Colonic mucosa (tissue), 4 donors: ENCODE measurements around the gene CERK. TPM values are rescaled to one million over a fixed set of nuclear protein-coding genes. Genes with fewer than 3 reads are reported as not detected.
A peak's percentile ranks its signal among the peaks of the same experiment; 100 is the strongest.

ENCODE experiments used
- DNase-seq: peaks from one replicate; pipeline ENCODE4 v3.0.0-alpha.2; 2020
- H3K27ac ChIP-seq: fragments of 200-600 bp; one replicate; pipeline ENCODE4 v1.8.0; 2021
- H3K27me3 ChIP-seq: fragments of 200-600 bp; one replicate; pipeline ENCODE4 v1.8.0; 2021
- H3K36me3 ChIP-seq: fragments of 200-600 bp; one replicate; pipeline ENCODE4 v1.8.0; 2021
- H3K4me1 ChIP-seq: fragments of 200-600 bp; one replicate; pipeline ENCODE4 v1.8.0; 2021; ENCODE audit warnings: mild to moderate bottlenecking
- H3K4me3 ChIP-seq: fragments of 200-600 bp; one replicate; pipeline ENCODE4 v1.8.0; 2021
- H3K9ac ChIP-seq, 2 donors: one replicate each; pipeline ENCODE4 v1.7.0; 2013; ENCODE audit warnings: control low read depth in 2 of 2, low read depth in 2 of 2, low read length in 2 of 2
- H3K9me3 ChIP-seq: fragments of 200-600 bp; one replicate; pipeline ENCODE4 v1.8.0; 2021
- CTCF ChIP-seq: fragments of 200-600 bp; IDR thresholded peaks from one replicate; pipeline ENCODE4 v1.8.0; 2022; ENCODE audit warnings: antibody characterized with exemption, mild to moderate bottlenecking
- intact Hi-C: fragments of 100-400 bp; cut with DNase I; formaldehyde crosslinking; loops from one replicate; pipeline ENCODE4 v1.14.1; 2022
- total RNA-seq, 2 donors: library from RNA; stranded (reverse); fragmentation: NEBNext Ultra II Directional in 1 of 2; extraction: Animal tissue kit (Norgen Biotek cat#: 25700) in 1 of 2; gene quantifications; one replicate each; pipeline ENCODE4 v1.2.1, GENCODE V29; 2021
- donor health status: healthy.
- donor health status: DM: no; HTN: no; CAD: no.
- donor health status: DM: no; HTN: no; CAD: no.

CERK gene
- total RNA-seq, 2 donors from 2014 or later: 24.7 to 46.6 TPM

GRCh38 chr22:46675479-46675878 lies 62.6 kb downstream of the CERK start:
- H3K27ac ChIP-seq: no peak overlapping the region
- DNase-seq: no peak
- peaks cover 5% of the 10 kb centered on the region for H3K4me1 ChIP-seq
- TF ChIP-seq CTCF: no peak
- no peaks in the 10 kb centered on the region for H3K9me3 ChIP-seq
- intact Hi-C loops: no loop called here
- H3K36me3 ChIP-seq: no peaks in the 10 kb centered on the region
- no peak overlapping the region for H3K4me3 ChIP-seq
- no peak overlapping the region for H3K9ac ChIP-seq
- H3K27me3 ChIP-seq: no peaks in the 10 kb centered on the region

GRCh38 chr22:46674906-46675305 lies 63.1 kb downstream of the CERK start:
- TF ChIP-seq CTCF: no peak
- no peak overlapping the region for H3K27ac ChIP-seq
- H3K9ac ChIP-seq: peak overlapping the region in 1 of 2 donors; percentile 50
- DNase-seq: no peak
- no peaks in the 10 kb centered on the region for H3K27me3 ChIP-seq
- H3K4me1 ChIP-seq: peaks cover 5% of the 10 kb centered on the region
- intact Hi-C loops: loop anchor here (5.0 kb wide), 1 partner anchor 93 kb away; no protein-coding TSS in a partner anchor
- no peaks in the 10 kb centered on the region for H3K9me3 ChIP-seq
- no peak overlapping the region for H3K4me3 ChIP-seq
- H3K36me3 ChIP-seq: no peaks in the 10 kb centered on the region

- no peaks in the 10 kb centered on the region for H3K27me3 ChIP-seq
- no peaks in the 10 kb centered on the region for H3K36me3 ChIP-seq
- H3K9me3 ChIP-seq: no peaks in the 10 kb centered on the region
- H3K9ac ChIP-seq: peak overlapping the region in 1 of 2 donors; percentile 50
- H3K27ac ChIP-seq: no peak overlapping the region
- TF ChIP-seq CTCF: no peak
- peaks cover 5% of the 10 kb centered on the region for H3K4me1 ChIP-seq
- no peak for DNase-seq
- no peak overlapping the region for H3K4me3 ChIP-seq
- intact Hi-C loops: loop anchor here (5.0 kb wide), 1 partner anchor 92 kb away; no protein-coding TSS in a partner anchor
Observed at GRCh38 chr22:46674367-46674781, 63.7 kb downstream of the CERK start.

GRCh38 chr22:46673662-46674236 lies 64.3 kb downstream of the CERK start:
- DNase-seq: no peak
- H3K9me3 ChIP-seq: no peaks in the 10 kb centered on the region
- TF ChIP-seq CTCF: no peak
- H3K9ac ChIP-seq: no peak overlapping the region
- no peak overlapping the region for H3K4me3 ChIP-seq
- H3K27ac ChIP-seq: no peak overlapping the region
- H3K4me1 ChIP-seq: peaks cover 5% of the 10 kb centered on the region
- H3K27me3 ChIP-seq: no peaks in the 10 kb centered on the region
- intact Hi-C loops: loop anchor here (5.0 kb wide), 1 partner anchor 91 kb away; no protein-coding TSS in a partner anchor
- H3K36me3 ChIP-seq: no peaks in the 10 kb centered on the region

GRCh38 chr22:46673205-46673604 lies 64.8 kb downstream of the CERK start:
- Histone ChIP-seq H3K36me3 (no peaks in the 10 kb centered on the region), H3K27me3 (no peaks in the 10 kb centered on the region), H3K4me1 (peaks cover 5% of the 10 kb centered on the region), H3K27ac (no peak overlapping the region), H3K9ac (no peak overlapping the region), H3K4me3 (no peak overlapping the region), H3K9me3 (no peaks in the 10 kb centered on the region)
- DNase-seq: no peak
- no peak for TF ChIP-seq CTCF
- intact Hi-C loops: loop anchor here (5.0 kb wide), 1 partner anchor 91 kb away; no protein-coding TSS in a partner anchor
